D721Med (cell line): ENCODE measurements around the gene EIF5A2.

Source experiments
- DNase-seq: peaks from one replicate; pipeline ENCODE4 v3.0.0; 2011; ENCODE audit warnings: low spot score; ENCODE audit not compliant: insufficient read length
- FAIRE-seq: peaks from 2 replicates; lab custom pipeline; 2011; peaks lifted over from hg19 to GRCh38; lab: Jason Lieb, UNC
- CTCF ChIP-seq: IDR thresholded peaks from 2 replicates; pipeline ENCODE4 v1.5.1; 2012; ENCODE audit warnings: mild to moderate bottlenecking, control low read depth; ENCODE audit not compliant: insufficient read depth; ENCODE audit errors: missing control alignments

Gene EIF5A2

DNA sequence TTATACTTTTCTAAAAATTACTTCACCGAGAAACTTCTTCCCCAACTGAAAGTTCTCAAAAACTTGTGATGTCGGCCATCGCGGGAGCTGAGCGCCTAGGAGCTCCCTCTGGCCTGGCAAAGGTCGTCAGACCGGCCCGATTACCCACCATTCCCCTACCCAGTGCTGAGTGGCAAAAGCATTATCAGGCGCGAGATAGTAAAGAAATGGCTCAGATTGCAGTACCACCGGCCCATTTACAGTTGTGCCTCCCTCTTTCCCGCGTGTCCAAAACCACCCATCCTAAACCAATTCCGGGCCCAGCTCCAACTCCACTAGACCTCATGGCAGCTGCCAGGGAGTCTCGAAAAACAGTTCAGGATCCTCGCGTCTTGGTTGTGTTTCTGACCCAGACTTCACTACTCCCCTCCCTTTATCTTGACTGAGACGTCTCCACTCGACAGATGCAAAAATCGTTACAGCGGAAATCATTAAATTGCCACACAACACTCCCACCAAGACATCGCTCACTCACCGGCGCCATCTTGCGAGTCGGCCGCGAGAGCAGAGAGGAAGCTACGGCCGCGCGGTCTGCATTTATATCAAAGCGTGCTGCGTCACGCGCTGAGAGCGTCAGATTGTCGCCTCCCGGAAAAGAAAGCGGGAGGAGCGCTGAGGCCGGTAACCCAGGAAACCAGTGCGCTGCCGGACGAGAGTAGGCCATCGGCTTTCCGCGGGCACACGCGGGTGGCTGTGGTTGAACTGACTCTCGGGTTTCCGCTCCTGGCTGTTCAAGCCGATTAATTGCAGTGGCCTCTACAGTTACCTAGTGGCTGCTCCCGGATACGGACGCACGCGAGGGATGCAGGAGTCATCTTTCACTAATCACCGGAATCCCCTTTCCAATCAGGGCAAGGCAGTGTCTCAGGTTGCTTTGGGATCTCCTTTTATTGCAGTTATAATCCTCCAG is 38.5 kb downstream of the EIF5A2 start, which contains the start of gene RPL22L1:
Gene RPL22L1, minus strand, starts transcription at position 551 of the 949 bp plus-strand sequence. Its CDS starts 28 bp downstream, at position 523.
- no peak for TF ChIP-seq CTCF
- no peak for FAIRE-seq
- DNase-seq: peak; percentile 39

DNA sequence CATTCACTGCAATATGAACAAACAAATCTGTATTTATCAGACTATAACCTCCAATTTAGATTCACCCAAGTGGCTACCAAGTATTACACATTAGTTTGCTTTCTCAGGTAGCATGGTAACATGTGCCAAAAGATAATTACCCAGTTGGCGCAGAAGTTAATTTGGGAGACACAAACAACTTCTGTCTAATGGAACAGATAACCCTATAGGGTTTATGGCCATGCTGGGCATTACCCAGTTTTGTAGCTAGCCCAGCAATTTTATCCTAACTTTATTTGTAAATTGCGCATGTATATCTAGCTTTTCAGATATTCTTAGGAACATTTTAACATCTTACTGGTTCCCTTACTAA is 39.2 kb downstream of the EIF5A2 start:
- DNase-seq (no peak), FAIRE-seq (no peak)
- TF ChIP-seq CTCF: no peak

GRCh38 chr3:170868577-170869238 is 39.7 kb downstream of the EIF5A2 start:
- FAIRE-seq (no peak), DNase-seq (no peak)
- no peak for TF ChIP-seq CTCF

GRCh38 chr3:170867143-170867937 is 41.1 kb downstream of the EIF5A2 start:
- FAIRE-seq: no peak
- no peak for TF ChIP-seq CTCF
- no peak for DNase-seq

DNA sequence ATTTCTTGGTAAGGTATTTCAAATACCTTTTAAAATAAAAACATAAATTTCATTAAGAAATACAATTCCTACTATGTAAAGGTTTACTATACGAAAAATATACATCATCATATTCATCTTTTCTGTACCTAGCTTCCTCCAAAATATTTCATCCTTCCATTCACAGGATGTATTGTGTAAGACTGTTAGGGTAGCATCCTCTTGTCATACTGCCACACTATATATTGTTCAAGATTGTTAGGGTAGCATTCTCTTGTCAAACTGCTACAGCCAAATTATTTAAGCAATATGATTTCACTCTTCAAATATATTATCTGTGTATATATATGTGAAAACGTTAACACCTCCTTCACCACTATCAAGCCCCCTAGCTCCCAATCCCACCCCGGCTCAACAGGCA is 41.9 kb downstream of the EIF5A2 start:
- DNase-seq (no peak), FAIRE-seq (no peak)
- TF ChIP-seq CTCF: no peak

- no peak for DNase-seq
- FAIRE-seq: no peak
- TF ChIP-seq CTCF: no peak
These were observed 43.0 kb downstream of the EIF5A2 start for GRCh38 chr3:170865209-170866094.
